GM18508 (cell line): ENCODE results near the gene EMILIN3.
"Not testable (repeated sequence)": the region's sequence is repeated elsewhere in the genome, so short reads cannot be mapped to it uniquely, and the experiment has no call there.

Source experiments
- ATAC-seq: cut with Tn5 transposase; IDR thresholded peaks from one replicate; pipeline ENCODE4 v1.9.1; 2021; ENCODE audit warnings: moderate number of reproducible peaks; ENCODE audit not compliant: insufficient read depth, unreplicated experiment

The EMILIN3 gene

GRCh38 chr20:41329435-41330342 lies 36.9 kb downstream of the EMILIN3 start:
- ATAC-seq, result no peak

- ATAC-seq, result no peak
These were observed 39.4 kb downstream of the EMILIN3 start for GRCh38 chr20:41327178-41327577.

- ATAC-seq, result no peak
These were observed 45.6 kb downstream of the EMILIN3 start for GRCh38 chr20:41320976-41321375.

GRCh38 chr20:41320441-41320840 lies 46.2 kb downstream of the EMILIN3 start:
- no peak for ATAC-seq

- no peak for ATAC-seq
These were observed 48.4 kb downstream of the EMILIN3 start for GRCh38 chr20:41318271-41318649.

DNA sequence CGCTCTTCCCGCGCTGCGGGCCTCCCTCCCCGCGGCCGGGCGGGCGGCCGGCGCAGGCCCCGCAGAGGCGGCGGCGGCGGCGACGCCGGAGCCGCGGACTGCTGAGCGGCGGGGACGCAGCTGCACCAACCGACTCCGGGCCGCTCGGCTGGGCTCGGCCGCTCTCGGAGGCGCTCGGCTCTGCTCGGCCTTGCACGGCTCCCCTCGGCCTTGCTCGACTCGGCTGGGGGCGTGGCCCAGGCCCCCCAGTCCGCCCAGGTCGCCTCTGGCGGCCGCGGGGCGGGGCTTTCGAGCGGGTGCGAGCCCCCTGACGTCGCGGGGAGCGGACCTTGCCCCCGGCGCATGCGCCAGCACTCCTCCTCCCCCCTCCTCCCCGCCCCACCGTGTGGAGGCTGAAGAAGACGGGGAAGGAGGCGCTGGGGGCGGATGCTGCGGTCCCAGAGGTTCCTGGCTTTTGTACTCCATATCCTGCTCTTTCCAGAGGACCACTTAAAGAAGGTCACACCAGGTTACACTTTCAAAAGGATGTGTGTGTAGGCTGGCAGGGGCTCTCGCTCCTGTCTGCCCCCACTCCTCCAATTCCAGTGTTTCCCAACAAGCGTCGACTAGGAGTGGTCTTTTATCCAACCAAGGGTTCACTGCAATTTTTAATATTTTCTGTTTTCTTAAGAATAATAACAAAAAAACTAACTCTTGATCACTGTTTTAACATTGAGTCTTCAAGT lies 48.9 kb downstream of the EMILIN3 start, which contains the start of gene ZHX3:
Gene ZHX3 (minus strand): TSS at position 186 of the 725 bp plus-strand sequence. CDS start 112,815 bp downstream, outside the sequence.
- peak; percentile 46 for ATAC-seq

DNA sequence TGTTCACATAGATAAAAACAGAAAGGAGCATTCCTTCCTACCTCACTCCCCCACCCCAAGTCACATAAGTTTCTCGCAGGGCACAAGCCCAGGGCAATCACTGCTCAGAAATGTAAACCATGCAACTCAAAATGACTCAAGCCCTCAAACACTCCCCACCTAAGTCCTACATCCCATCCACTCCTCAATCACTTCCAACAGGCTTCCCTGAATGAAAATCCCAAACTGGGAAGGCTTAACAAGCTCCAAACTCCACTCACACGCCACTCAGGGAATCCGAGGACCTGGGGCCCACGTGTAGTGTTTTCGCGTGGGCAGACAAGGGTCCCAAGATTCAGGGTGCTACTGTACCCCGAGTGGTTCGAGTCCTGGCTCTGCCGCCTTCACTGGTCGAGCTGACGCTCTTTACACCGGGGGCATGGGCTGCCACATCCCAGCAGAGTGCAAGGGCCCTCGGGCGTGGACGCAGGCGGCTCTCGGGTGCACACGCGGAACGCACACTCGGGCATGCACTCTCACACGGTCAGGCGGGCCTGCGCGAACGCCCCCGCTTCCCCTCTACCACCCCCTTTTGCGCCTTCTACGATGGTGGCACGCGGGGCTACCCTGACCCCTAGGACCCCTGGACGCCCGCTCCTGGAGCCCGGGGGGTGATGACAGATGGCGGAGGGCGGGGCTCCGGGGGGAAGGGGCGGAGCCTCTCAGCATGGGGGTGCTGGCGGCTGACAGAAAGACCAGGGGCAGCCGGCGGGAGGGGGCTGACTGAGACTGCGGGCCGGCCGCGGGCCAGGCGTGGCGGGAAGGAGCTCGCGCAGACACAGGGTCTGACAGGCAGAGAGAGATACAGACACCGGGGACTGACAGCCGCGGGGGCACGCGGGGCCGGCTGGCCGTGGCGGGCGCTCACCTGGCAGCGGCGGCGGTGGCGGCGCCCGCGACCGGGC lies 49.7 kb downstream of the EMILIN3 start:
- ATAC-seq, result peak; percentile 18

- no peak for ATAC-seq
These were observed 50.6 kb downstream of the EMILIN3 start for GRCh38 chr20:41316051-41316450.

DNA sequence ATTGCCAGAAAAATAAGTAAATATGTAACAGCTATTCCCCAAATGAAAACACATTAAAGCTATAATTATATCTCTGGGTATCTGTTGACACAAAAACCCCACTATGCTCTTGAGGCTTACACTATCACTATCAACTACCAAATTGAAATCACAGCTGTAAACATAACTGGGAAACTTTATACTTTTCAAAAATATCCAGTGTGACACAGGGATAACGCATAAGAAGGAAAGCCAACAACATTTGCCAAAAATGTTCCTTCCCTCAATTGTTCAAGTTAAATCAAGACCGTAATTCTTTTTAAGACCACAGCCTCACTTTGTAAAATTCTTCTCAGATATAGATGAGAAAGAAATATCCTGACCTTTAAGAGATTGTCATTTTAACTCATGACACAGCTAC lies 52.2 kb downstream of the EMILIN3 start:
- no peak for ATAC-seq

DNA sequence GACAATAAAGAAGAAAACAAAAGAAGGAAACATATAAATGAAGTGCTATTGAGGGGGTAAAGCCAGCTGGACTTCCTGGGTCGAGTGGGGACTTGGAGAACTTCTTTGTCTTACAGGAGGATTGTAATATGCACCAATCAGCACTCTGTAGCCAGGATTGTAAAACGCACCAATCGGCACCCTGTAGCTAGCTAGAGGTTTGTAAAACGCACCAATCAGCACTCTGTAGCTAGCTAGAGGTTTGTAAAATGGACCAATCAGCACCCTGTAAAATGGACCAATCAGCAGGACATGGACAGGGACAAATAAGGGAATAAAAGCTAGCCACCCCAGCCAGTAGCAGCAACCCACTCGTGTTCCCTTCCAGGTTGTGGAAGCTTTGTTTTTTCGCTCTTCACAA lies 54.6 kb downstream of the EMILIN3 start:
- ATAC-seq, result not testable (repeated sequence)
